ENCODE data around the gene ZC3H12D.

ZC3H12D gene

GRCh38 chr6:149493761-149494320 is 9.0 kb upstream of the ZC3H12D start:
- Histone ChIP-seq H3K4me1 (ENCODE audit: insufficient read depth, low read length) (no peaks in the 10 kb centered on the region), H3K27me3 (ENCODE audit: insufficient read depth, low read length, poor library complexity) (no peaks in the 10 kb centered on the region), H3K36me3 (ENCODE audit: insufficient read depth, low read length) (no peaks in the 10 kb centered on the region), H2AFZ (ENCODE audit: low read depth, low read length) (no peak overlapping the region), H3K9me3 (ENCODE audit: insufficient read depth, low read length, severe bottlenecking) (no peaks in the 10 kb centered on the region), H3K9ac (ENCODE audit: low read depth, low read length) (no peak overlapping the region), H4K20me1 (ENCODE audit: insufficient read depth, low read length) (no peaks in the 10 kb centered on the region), H3K79me2 (ENCODE audit: insufficient read depth, low read length) (no peaks in the 10 kb centered on the region), H3K4me2 (ENCODE audit: insufficient read depth, low read length) (no peak overlapping the region), H3K27ac (ENCODE audit: low read length) (no peak overlapping the region), H3K4me3 (ENCODE audit: low read depth in 1 of 2, low read length in 2 of 2) (no peak overlapping the region)
- no peak for ATAC-seq (ENCODE audit: insufficient read depth, low read depth)
- no peak for DNase-seq
- TF ChIP-seq EZH2 (IDR thresholded peaks at IDR 0.05; ENCODE audit: borderline replicate concordance, low read depth, low read length, severe bottlenecking), result no peak
- no peak for TF ChIP-seq CTCF (IDR thresholded peaks at IDR 0.05; ENCODE audit: borderline replicate concordance, extremely low read depth, low read length, poor library complexity, severe bottlenecking)

- H3K9ac ChIP-seq (ENCODE audit: low read depth, low read length), result no peak overlapping the region
- H3K27ac ChIP-seq (ENCODE audit: low read length), result no peak overlapping the region
- no peak for TF ChIP-seq EZH2 (IDR thresholded peaks at IDR 0.05; ENCODE audit: borderline replicate concordance, low read depth, low read length, severe bottlenecking)
- no peak for TF ChIP-seq CTCF (IDR thresholded peaks at IDR 0.05; ENCODE audit: borderline replicate concordance, extremely low read depth, low read length, poor library complexity, severe bottlenecking)
- ATAC-seq (ENCODE audit: insufficient read depth, low read depth), result no peak
- no peak for DNase-seq
- no peak overlapping the region for H3K4me2 ChIP-seq (ENCODE audit: insufficient read depth, low read length)
- H3K27me3 ChIP-seq (ENCODE audit: insufficient read depth, low read length, poor library complexity), result no peaks in the 10 kb centered on the region
- H3K36me3 ChIP-seq (ENCODE audit: insufficient read depth, low read length), result no peaks in the 10 kb centered on the region
- H3K4me1 ChIP-seq (ENCODE audit: insufficient read depth, low read length), result no peaks in the 10 kb centered on the region
- H4K20me1 ChIP-seq (ENCODE audit: insufficient read depth, low read length), result no peaks in the 10 kb centered on the region
- H3K79me2 ChIP-seq (ENCODE audit: insufficient read depth, low read length), result no peaks in the 10 kb centered on the region
- no peak overlapping the region for H2AFZ ChIP-seq (ENCODE audit: low read depth, low read length)
- no peak overlapping the region for H3K4me3 ChIP-seq (ENCODE audit: low read depth in 1 of 2, low read length in 2 of 2)
- no peaks in the 10 kb centered on the region for H3K9me3 ChIP-seq (ENCODE audit: insufficient read depth, low read length, severe bottlenecking)
These were observed 8.1 kb upstream of the ZC3H12D start for GRCh38 chr6:149492798-149493343.

GRCh38 chr6:149489967-149490366 is 5.2 kb upstream of the ZC3H12D start:
- no peak for ATAC-seq (ENCODE audit: insufficient read depth, low read depth)

More at GRCh38 chr6:149489967-149490366, 5.2 kb upstream of the ZC3H12D start:
- Histone ChIP-seq H3K4me1 (ENCODE audit: insufficient read depth, low read length) (peaks cover 10% of the 10 kb centered on the region), H3K9me3 (ENCODE audit: insufficient read depth, low read length, severe bottlenecking) (no peaks in the 10 kb centered on the region), H3K27ac (ENCODE audit: low read length) (no peak overlapping the region), H4K20me1 (ENCODE audit: insufficient read depth, low read length) (no peaks in the 10 kb centered on the region), H3K36me3 (ENCODE audit: insufficient read depth, low read length) (no peaks in the 10 kb centered on the region), H3K9ac (ENCODE audit: low read depth, low read length) (no peak overlapping the region), H3K4me2 (ENCODE audit: insufficient read depth, low read length) (no peak overlapping the region), H3K79me2 (ENCODE audit: insufficient read depth, low read length) (no peaks in the 10 kb centered on the region), H3K27me3 (ENCODE audit: insufficient read depth, low read length, poor library complexity) (no peaks in the 10 kb centered on the region), H2AFZ (ENCODE audit: low read depth, low read length) (no peak overlapping the region), H3K4me3 (ENCODE audit: low read depth in 1 of 2, low read length in 2 of 2) (no peak overlapping the region)
- DNase-seq, result no peak
- TF ChIP-seq EZH2 (IDR thresholded peaks at IDR 0.05; ENCODE audit: borderline replicate concordance, low read depth, low read length, severe bottlenecking) (no peak), CTCF (IDR thresholded peaks at IDR 0.05; ENCODE audit: borderline replicate concordance, extremely low read depth, low read length, poor library complexity, severe bottlenecking) (no peak)
